ENCODE results near the gene FCN1.

FCN1 gene

DNA sequence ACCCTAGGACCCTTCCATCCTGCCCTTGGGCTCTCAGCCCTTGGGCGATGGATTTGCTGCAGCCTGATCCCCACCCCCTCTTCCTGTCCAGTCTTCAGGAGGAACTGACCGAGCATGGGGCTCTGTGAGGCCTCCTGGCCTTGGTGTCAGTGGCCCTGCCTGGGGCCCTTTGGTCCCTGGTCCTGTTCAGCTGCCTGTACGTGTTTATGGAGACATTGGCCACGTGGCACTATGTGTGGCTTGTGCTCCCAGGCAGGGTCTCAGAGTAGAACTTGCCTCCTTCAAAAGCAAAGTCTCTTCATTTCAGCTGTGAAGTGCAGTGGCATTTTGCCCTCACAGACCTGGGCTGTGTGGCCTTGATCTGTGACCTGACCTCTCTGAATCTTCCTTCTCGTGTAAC is 26.0 kb downstream of the FCN1 start:
- no peak for DNase-seq (ENCODE audit: low read depth in 3 of 3)

DNA sequence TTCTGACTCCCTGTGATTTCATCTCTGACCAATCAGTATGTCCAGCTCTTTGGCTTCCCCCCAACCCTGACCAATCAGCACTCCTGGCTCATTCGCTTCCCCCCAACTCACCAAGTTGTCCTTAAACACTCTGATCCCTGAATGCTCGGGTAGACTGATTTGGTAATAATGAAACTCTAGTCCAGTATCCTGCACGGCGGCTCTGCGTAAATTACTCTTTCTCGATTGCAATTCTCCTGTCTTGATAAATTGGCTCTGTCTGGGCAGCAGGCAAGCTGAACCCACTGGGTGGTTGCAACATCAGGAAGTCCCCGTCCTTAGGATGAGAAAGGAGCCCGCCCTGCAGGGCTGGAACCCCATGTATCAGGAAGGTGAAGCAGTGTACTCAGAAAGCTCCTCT is 26.7 kb downstream of the FCN1 start:
- no peak for DNase-seq (ENCODE audit: low read depth in 3 of 3)

DNA sequence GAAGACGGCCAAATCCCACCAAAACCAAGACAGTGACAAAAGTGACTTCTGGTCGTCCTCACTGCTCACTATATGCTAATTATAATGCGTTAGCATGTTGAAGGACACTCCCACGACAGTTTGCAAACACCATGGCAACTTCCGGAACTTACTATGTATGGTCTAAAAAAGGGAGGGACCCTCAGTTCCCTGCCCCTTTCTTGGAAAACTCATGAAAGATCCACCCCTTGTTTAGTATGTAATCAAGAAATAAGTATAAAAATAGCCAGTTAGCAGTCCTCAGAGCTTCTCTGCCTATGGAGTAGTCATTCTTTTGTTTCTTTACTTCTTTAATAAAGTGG is 27.6 kb downstream of the FCN1 start:
- DNase-seq (ENCODE audit: low read depth in 3 of 3) = no peak

DNA sequence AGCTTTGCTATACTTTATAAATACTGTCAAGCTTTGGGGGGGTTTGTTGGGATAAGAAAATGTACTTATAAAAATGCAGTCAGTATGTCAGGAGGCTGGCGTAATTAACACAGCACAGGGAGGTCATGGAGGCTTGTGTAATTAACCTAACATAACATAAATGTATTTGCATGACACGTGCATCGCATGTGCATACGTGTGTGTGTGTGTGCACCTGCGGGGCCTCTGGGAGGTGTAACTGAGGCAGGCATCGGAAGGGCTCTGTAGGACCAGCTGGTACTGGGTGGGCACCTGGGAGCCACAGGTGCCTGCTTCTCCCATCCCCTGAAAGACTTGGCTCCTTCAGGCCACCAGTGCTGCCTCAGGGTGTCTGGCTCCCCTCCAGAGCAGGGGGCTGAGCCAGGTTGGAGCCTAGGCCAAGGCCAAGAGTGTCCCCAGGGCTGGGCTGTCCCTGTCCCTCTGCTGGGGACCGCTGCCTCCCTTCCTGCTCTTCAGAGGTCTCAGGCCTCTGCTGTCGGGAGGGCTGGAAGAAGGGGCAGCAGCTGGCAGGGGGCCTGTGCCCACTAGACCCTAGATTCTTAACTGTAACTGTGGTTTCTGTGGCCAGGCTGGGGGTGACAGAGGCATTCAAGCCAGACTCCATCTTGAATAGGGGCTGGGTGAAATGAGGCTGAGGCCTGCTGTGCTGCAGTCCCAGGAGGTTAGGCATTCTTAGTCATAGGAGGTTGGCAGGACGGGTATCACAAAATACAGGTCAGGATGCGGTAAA is 28.1 kb downstream of the FCN1 start:
- DNase-seq (ENCODE audit: low read depth in 3 of 3) = no peak

DNA sequence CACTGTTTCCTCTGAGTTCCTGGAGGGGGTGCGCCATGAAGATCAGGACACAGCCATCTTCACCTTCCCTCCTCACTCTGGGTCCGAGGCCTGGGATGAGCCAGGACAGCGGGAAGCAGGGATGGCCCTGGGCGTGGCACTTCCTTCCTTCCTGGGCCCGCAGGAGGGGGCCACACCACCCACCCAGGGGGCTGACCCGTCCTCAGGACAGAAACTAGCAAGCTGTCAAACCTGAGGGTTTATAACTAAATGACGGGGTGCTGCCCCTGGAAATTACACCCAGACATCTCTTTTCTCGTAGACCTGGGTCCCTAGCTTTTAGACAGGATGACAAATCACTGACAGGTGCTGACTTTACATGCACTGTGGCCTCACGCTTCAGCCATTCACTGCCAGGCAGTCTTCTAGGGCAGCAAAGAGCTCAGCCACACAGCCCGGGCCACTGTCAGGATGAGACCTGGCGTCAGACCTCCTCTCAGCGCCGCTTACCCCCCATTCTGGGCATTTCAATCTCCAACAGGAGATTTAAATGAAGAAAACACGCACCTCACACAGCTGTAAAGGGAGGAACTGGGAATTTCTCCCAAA is 29.0 kb downstream of the FCN1 start:
- DNase-seq (ENCODE audit: low read depth in 3 of 3) = no peak

DNA sequence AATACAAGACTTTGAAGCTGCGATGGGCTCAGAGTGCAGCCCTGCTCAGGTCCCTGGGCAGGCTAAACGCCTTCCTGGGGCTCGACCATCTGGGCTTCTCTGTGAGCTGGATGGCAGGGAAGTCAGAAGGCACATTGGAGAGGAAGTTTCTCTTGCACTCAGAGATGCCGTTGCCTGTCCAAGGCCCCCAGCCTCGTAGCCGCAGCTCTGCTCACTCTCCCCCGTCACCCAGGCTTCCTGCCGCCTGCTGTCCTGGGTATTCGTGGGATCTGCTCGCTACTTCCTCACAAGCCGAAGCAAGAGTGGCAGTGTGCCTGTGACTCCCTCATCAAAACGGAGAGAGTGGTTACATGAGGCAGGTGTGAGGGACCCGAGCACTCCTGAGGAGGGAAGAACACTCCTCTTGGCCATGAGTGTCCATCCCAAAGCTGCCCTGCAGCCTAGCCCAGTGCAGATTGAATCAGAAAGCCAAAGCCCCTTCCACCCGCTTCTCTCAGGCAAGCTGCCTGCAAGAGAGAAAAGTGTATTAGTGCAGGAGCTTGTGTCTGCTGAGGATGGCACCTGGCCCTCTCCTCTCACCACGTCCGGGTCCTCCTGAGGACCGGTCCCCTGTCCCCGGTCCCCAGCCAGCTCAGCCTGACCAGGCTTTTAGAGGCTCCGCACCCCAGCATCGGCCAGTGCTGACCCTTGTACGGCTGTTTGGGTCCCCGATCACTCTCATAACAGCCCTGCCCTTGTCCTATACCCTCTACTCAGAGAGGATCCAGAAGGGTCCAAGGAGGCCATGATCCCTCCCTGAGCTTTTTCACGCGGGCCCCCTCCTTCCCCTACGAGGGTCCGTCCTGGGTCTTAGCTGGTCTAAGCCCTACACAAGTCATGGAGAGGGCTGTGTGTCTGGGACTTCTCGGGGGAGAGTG is 29.8 kb downstream of the FCN1 start:
- DNase-seq (ENCODE audit: low read depth in 3 of 3) = no peak

DNA sequence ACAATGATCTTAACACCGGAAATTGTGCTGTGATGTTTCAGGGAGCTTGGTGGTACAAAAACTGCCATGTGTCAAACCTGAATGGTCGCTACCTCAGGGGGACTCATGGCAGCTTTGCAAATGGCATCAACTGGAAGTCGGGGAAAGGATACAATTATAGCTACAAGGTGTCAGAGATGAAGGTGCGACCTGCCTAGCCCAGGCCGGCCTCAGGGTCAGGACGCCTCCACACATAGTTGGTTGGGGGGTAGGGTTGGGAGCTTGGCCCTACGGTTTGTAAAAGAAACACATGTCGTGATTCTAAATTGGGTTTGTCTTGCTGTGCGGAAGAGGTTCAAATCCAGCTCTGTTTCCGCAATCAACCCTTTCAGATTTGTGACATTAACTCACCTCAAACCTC is 30.5 kb downstream of the FCN1 start:
- no peak for DNase-seq (ENCODE audit: low read depth in 3 of 3)

DNA sequence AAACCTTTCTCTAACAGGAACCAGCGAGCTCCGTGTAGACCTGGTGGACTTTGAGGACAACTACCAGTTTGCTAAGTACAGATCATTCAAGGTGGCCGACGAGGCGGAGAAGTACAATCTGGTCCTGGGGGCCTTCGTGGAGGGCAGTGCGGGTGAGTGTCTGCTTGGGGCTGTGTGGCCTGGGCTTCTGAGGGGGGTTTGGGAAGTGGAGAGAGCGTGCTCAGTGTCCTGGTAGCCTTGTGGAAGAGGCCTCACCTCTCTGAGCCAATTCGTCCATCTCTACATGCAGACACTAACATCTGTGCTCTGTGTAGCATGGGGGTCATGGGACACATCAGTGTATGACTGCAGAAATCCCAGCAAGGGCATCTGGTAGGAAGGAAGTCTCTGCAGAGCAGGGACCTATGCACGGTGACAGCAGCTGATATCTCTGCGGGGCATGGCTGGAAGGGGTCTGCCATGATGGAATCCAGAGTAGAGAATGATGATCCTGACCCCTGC is 31.2 kb downstream of the FCN1 start:
- no peak for DNase-seq (ENCODE audit: low read depth in 3 of 3)

DNA sequence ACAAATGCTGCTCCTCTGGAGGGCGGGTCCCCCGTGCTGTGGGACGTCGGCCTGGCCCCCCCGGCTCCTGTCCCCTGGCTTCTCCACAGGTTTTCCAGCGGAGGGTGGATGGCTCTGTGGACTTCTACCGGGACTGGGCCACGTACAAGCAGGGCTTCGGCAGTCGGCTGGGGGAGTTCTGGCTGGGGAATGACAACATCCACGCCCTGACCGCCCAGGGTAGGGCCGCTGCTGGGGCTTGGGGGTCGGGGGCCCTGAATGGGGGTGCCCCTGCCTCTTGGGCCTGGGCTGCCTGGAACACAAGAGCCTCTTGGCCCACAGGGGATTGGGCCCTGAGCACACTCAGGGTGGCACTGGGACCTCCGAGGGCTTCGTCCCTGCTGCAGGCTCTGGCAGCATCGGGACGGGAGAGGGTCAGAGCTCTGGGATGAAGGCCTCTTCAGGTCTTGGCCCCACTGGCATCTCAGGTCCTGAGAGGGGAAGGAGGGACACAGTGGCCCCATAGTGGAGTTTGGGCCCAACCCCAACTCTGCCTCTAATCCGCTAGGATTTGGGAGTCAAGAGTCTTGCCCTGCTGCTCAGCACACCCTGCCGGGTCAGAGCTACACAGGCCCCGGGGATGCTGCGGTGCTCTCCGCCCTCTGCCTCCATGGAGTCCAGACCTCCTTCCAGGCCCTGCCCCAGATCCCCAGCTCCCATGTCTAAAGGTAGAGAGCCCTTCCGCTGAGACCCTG is 31.9 kb downstream of the FCN1 start:
- no peak for DNase-seq (ENCODE audit: low read depth in 3 of 3)

DNA sequence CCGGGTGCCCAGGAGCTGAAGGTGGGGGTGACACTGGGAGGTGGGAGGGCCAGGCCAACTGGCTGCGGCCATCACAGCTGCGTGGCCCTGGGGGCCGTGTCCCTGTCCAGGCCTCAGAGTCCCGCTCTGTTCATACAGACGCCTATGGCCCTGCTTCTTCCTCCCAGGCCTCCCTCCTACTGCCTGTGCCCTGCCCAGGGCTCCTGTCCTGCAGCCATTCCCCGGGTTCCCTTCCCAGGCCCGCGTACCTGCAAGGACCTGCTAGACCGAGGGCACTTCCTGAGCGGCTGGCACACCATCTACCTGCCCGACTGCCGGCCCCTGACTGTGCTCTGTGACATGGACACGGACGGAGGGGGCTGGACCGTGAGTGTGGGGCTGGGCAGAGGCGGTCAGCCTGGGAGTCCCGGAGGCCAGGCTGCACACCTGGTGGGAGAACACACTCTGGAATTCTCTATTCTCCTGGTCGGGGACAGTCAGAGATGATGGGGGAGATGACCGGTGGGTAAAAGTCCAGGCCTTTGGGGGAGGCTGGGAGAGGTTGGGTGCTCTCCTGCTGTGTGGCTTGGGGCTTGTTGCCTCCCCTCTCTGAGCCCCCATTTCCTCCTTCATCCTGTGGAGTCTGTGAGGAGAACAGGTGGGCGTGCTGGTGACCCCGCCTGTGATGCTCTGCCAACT is 32.6 kb downstream of the FCN1 start:
- no peak for DNase-seq (ENCODE audit: low read depth in 3 of 3)

DNA sequence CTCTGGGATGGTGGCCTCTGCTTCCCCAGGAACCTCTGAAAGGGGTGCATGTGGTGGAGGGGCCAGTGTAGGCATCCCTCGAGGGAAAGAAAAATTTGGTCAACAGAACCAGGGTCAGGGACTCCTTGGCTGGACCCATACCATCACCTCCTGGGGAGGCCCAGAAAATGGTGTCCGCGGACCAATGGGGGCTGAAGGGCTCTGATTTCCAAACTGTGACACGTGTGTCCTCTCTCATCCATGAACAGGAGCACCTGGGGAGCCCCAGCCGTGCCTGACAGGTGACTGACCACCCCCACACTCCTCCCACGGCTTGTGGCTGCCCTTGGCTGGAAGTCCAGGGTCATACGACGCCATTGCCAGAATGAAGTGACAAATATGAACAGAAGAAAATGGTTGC is 33.2 kb downstream of the FCN1 start:
- DNase-seq (ENCODE audit: low read depth in 3 of 3) = no peak

DNA sequence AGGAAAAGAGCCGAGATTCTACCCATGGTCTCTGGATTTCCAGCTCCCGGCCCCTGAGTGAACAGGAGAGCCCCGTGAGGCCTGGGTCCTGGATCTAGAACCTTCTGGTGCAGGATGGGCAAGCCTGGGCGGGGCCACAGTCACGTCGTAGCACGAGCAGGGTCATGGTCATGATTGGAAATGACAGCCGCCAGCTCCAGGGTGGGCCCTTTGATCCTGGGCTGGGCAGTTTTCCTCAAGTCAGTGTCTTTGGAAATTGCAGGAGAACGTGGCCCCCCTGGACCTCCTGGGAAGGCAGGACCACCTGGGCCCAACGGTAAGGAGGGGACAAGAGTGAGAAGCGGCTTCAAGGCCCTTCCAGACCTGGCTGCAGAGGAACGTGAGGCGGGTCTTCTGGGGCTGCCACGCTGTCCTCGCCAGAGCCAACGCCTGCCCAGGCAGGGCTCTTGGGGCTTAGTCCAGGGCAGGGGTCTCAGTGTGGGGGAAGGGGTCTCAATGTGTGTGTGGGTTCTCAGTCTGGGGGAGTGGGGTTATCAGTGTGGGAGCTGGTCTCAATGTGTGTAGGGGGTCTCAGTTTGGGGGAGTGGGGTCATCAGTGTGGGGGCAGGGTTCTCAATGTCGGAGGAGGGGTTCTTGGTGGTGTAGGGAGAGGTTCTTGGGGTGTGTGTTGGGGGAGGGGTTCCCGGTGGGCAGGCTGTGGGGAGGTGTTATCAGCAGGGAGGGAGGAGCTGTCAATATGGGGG is 34.5 kb downstream of the FCN1 start:
- DNase-seq (ENCODE audit: low read depth in 3 of 3) = no peak

DNA sequence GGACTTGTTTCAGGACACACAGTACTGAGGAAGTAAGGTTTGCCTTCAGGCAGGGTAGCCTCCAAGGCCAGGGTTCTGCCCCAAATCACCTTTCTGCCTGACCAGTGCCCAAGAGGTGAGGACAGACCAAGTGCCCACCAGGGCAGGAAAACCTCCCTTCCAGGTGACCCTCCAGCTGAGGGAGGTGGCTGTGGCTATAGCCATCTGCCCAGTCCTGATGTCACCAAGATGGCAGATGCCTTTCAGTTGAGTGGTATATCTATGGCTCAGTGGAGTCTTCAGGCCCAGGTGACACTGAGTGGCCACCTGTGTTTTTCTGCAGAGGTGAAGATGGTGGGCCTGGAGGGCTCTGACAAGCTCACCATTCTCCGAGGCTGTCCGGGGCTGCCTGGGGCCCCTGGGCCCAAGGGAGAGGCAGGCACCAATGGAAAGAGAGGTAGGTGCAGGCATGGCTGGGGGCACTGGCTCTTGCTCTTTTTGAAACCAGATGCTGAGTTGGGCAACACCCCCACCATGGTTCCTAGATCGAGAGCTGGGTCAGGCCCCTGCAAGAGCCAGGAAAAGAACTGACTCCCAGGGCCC is 35.4 kb downstream of the FCN1 start:
- no peak for DNase-seq (ENCODE audit: low read depth in 3 of 3)

DNA sequence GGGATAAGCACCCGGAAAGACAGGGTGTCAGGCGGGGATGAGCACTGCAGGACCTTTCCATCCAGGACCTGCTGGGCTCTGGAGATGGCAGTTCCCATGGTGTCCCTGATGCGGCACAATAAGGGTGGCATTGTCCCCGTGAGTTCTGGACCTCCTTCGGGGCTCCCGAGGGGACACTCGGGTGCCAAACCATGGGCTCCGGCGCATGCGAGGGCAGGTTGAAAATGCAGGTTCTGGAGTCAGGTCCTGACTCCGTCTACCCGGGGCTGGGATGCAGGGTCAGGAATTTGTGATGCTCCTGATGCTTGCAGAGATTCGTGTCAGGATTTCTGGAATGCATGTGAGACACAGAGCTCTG is 36.4 kb downstream of the FCN1 start:
- no peak for DNase-seq (ENCODE audit: low read depth in 3 of 3)

DNA sequence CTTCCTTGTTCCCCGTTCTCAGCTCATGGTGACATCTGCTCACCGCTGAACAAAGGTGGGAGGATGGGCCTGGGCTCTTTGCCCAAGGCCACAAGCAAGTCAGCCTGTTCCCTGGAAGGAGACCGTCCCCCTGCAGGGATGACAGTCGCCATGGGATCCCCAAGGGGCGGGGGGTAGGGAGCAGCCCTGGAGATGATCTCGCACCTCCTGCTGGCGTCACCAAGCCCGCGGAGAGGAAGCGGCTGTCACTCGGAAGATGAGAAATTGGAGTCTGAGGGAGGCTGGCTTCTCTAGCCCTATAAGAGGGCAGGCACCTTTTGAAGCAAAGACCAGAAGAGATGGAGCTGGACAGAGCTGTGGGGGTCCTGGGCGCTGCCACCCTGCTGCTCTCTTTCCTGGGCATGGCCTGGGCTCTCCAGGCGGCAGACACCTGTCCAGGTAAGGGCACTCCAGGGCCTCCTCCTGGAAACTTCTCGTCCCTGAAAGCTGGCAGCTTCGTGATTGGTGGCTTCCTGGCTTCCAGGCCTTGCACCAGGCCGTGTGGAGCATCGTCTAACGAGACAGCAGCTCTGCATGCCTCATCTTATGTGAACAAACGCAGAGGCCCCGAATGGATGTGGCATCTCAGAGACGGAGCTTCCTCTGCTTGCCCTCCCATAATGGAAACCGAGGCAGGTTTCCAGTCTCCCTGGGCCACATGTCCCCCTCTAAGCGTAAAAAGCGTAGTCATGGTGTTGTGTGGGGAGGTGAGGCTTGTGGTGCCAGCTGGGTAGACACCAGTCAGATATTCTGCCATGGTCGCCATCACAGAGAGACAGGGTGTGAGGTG is 37.0 kb downstream of the FCN1 start, which contains the start of gene FCN2:
Gene FCN2 (plus strand): TSS at position 327 of the 829 bp plus-strand sequence. CDS start 12 bp downstream, at position 339.
- no peak for DNase-seq (ENCODE audit: low read depth in 3 of 3)

DNA sequence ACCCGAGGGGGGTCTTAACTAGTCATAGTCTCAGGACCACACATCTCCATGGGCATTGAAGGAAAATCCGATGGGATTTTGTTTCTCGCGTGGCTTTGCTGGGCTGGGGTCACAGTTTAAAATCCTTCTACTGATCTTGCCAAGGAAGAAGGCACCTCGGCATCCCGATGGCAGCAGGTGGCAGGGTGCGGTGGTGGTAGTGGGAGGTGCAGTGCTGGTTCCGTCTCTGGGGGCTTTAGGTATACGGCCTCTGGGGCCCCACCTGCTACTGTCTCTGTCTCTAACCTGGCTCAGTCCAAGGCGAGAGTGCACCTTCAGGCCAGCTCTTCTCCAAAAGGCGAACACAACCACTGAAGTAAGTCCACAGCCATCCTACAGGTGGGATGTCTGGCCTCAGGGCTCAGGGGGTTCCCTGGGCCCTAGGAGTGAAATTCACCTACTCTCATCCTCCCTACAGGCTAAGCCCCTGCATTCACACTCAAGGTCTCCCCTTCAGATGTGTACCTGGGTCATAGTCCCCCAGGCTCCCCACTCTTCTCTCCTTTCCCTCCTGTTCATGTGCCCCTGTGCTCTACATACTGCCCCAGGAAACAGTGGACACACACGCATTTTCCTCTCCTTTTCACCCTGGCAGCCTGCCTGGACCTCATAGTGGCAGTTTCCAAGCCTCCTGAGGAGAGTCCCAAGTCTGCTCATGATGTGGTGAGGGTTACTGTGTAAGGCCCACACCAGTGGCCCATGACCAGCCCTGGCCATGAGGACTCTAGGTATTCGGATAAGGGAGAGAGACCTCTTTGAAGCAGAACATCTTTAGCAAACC is 37.8 kb downstream of the FCN1 start:
- DNase-seq (ENCODE audit: low read depth in 3 of 3) = no peak

DNA sequence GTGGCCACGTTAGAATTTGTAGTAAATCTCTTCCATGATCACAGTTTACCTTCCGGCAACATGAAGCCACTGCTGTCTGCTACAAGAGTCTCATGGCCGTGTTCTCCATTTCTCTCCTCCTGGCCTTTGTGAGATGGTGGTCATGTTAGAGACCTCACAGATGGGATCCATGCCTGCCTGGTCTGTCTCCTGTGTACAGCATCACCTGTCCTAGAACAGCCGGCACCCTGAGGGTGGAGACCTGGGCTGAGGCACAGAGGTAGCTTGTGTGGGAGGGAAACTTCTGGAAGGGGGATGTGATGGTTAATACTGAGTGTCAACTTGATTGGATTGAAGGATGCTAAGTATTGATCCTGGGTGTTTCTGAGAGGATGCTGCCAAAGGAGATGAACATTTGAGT is 40.2 kb downstream of the FCN1 start:
- DNase-seq (ENCODE audit: low read depth in 3 of 3) = no peak

DNA sequence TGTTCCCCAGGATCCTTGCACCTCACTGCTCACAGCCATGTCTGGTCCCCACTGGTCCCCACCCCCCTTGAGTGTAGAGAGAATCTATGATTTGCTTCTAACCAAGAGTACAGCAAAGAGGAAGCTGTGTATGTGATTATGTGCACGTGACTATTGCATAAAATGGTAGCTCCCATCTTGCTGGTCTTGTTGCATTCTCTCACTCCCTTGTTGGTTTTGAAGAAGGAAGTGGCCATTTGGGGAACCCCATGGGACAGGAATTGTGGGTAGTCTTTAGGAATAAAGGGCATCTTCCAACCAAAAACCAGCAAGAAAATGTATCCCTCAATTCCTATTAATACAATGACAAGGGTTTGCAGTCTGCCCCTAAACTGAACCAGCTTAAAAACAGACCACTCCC is 42.3 kb downstream of the FCN1 start:
- DNase-seq (ENCODE audit: low read depth in 3 of 3) = no peak
